HEK293T (cell line): Measurements from ENCODE around the gene TCIRG1.

Experiments used
- CTCF ChIA-PET: fragments of 350-600 bp; formaldehyde crosslinking; extraction: SDS; loops from one replicate; lab custom pipeline; 2021; ENCODE audit warnings: antibody characterized with exemption, inconsistent platforms; lab: Yijun Ruan, JAX
- POLR2A ChIA-PET: fragments of 350-600 bp; formaldehyde crosslinking; extraction: SDS; loops from one replicate; lab custom pipeline; 2020; ENCODE audit warnings: antibody characterized with exemption, inconsistent platforms; lab: Yijun Ruan, JAX
- DNase-seq: peaks from one replicate; pipeline ENCODE4 v3.0.0; 2012; ENCODE audit warnings: mixed read lengths; ENCODE audit errors: extremely low spot score
- ARNT ChIP-seq: fragments of 450-650 bp; IDR thresholded peaks from 2 replicates; pipeline ENCODE4 v1.6.1; 2017; ENCODE audit warnings: mild to moderate bottlenecking
- BHLHE40 ChIP-seq: fragments of 450-650 bp; IDR thresholded peaks from 2 replicates; pipeline ENCODE4 v1.6.1; 2016; ENCODE audit warnings: mild to moderate bottlenecking, moderate library complexity, borderline replicate concordance
- CTBP1 ChIP-seq: fragments of 450-650 bp; IDR thresholded peaks from 2 replicates; pipeline ENCODE4 v1.6.1; 2016; ENCODE audit warnings: borderline replicate concordance
- ELF4 ChIP-seq: fragments of 450-650 bp; IDR thresholded peaks from 2 replicates; pipeline ENCODE4 v1.6.1; 2017; ENCODE audit warnings: antibody characterized with exemption
- FOXA1 ChIP-seq: fragments of 450-650 bp; IDR thresholded peaks from 2 replicates; pipeline ENCODE4 v1.6.1; 2016; ENCODE audit warnings: mild to moderate bottlenecking
- FOXK2 ChIP-seq: fragments of 450-650 bp; IDR thresholded peaks from 2 replicates; pipeline ENCODE4 v1.6.1; 2016; ENCODE audit warnings: mild to moderate bottlenecking
- FOXM1 ChIP-seq: fragments of 450-650 bp; IDR thresholded peaks from 2 replicates; pipeline ENCODE4 v1.6.1; 2017; ENCODE audit warnings: mild to moderate bottlenecking, borderline replicate concordance
- HDGF ChIP-seq: fragments of 450-650 bp; IDR thresholded peaks from 2 replicates; pipeline ENCODE4 v1.6.1; 2017; ENCODE audit warnings: antibody characterized with exemption, borderline replicate concordance
- L3MBTL2 ChIP-seq: fragments of 450-650 bp; conservative IDR thresholded peaks from 2 replicates; pipeline ENCODE4 v1.6.1; 2016; ENCODE audit warnings: mild to moderate bottlenecking
- LEF1 ChIP-seq: fragments of 450-650 bp; IDR thresholded peaks from 2 replicates; pipeline ENCODE4 v1.6.1; 2017; ENCODE audit warnings: mild to moderate bottlenecking, borderline replicate concordance
- NFRKB ChIP-seq: fragments of 450-650 bp; IDR thresholded peaks from 2 replicates; pipeline ENCODE4 v1.6.1; 2016; ENCODE audit warnings: mild to moderate bottlenecking, moderate library complexity
- PKNOX1 ChIP-seq: fragments of 450-650 bp; IDR thresholded peaks from 2 replicates; pipeline ENCODE4 v1.6.1; 2016
- SP1 ChIP-seq: fragments of 450-650 bp; IDR thresholded peaks from 2 replicates; pipeline ENCODE4 v1.6.1; 2017
- SUZ12 ChIP-seq: fragments of 450-650 bp; IDR thresholded peaks from 2 replicates; pipeline ENCODE4 v1.6.1; 2016; ENCODE audit warnings: mild to moderate bottlenecking
- TARDBP ChIP-seq: fragments of 450-650 bp; IDR thresholded peaks from 2 replicates; pipeline ENCODE4 v1.6.1; 2016
- ZNF384 ChIP-seq: fragments of 450-650 bp; IDR thresholded peaks from 2 replicates; pipeline ENCODE4 v1.6.1; 2016

The TCIRG1 gene

GRCh38 chr11:68051191-68052136, 12.6 kb downstream of the TCIRG1 start:
- ChIA-PET CTCF (no interaction called here), POLR2A (no interaction called here)
- TF ChIP-seq PKNOX1 = no peak
- DNase-seq = no peak

DNA sequence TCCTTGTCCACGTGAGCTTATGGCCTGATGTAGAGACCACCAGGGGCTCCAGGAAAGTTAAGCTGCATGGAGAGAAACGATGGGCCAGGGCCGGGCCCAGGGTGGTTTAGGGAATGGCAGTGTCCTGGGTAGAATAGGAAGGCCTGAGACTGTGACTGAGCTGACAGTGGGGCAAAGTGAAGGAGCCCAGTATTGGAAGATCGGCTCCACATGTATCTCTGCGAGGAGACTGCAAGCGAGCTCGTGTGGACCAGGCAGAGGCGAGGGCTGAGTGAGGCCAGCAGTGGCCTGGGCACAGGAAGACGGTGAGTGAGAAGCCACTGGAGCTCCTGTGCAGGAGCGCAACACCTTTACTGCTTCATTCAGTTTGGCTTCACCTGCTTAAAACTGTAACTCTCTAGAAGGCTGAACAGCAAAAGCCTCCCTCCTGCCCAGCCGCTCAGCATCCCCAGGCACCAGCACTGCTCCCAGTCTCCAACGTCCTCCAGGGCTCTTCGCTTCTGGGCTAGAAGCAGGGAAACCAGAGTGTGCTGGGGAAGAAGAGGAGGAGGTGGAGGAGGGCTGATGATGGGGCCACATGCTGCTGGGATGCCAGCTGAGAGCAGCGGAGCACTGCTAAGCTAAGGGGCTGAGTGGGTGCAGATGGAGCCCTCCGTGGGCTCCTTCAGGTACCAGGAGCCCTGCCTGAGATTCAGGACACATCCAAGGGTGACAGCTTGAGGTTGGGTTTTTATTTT, 13.5 kb downstream of the TCIRG1 start:
- CTCF ChIA-PET = no interaction called here
- no peak for TF ChIP-seq L3MBTL2
- TF ChIP-seq TARDBP = no peak
- no peak for DNase-seq
- POLR2A ChIA-PET = interaction anchor here (1.4 to 1.5 kb wide), 2 partner anchors 9 to 15 kb away, joined by 4 to 5 read pairs; no protein-coding TSS in a partner anchor

DNA sequence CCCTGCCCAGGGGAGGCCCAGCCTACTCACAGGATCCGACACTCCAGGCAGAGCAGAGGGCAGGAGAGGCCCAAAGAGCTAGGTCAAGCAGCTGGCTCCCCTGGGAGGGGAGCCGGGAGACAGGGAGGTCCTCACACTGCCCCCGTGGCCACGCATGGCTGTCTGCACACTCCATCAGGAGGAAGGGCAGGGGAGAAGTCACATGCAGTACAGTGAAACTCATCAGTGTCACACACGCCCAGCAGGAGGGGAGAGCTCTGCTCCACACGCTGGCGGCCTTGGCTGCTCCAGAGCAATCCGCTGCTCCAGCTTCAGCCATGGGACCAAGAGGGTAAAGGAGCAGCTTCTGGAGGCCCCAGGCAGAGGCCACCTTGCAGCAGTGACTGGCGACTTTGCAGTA, 14.3 kb downstream of the TCIRG1 start:
- DNase-seq = no peak
- ChIA-PET POLR2A (interaction anchor here (1.4 to 1.5 kb wide), 2 partner anchors 10 to 15 kb away, joined by 4 to 5 read pairs; no protein-coding TSS in a partner anchor), CTCF (no interaction called here)
- no peak for TF ChIP-seq ELF4
- TF ChIP-seq ARNT = no peak
- no peak for TF ChIP-seq NFRKB
- no peak for TF ChIP-seq FOXA1
- no peak for TF ChIP-seq FOXK2
- TF ChIP-seq SP1 = no peak
- no peak for TF ChIP-seq LEF1
- no peak for TF ChIP-seq TARDBP
- TF ChIP-seq FOXM1 = no peak
- TF ChIP-seq L3MBTL2 = no peak
- TF ChIP-seq BHLHE40 = no peak
- TF ChIP-seq CTBP1 = no peak
- TF ChIP-seq PKNOX1 = no peak
- TF ChIP-seq ZNF384 = no peak
- TF ChIP-seq HDGF = no peak
- TF ChIP-seq SUZ12 = no peak

GRCh38 chr11:68053981-68054812, 15.4 kb downstream of the TCIRG1 start:
- ChIA-PET CTCF (no interaction called here), POLR2A (interaction anchor here (0.6 kb wide), 1 partner anchor 242 kb away, joined by 3 read pairs; no protein-coding TSS in a partner anchor)
- no peak for DNase-seq
- TF ChIP-seq FOXK2 (no peak), FOXA1 (no peak), SUZ12 (no peak), ZNF384 (no peak), SP1 (no peak), HDGF (no peak), NFRKB (no peak), ARNT (no peak), L3MBTL2 (no peak)

DNA sequence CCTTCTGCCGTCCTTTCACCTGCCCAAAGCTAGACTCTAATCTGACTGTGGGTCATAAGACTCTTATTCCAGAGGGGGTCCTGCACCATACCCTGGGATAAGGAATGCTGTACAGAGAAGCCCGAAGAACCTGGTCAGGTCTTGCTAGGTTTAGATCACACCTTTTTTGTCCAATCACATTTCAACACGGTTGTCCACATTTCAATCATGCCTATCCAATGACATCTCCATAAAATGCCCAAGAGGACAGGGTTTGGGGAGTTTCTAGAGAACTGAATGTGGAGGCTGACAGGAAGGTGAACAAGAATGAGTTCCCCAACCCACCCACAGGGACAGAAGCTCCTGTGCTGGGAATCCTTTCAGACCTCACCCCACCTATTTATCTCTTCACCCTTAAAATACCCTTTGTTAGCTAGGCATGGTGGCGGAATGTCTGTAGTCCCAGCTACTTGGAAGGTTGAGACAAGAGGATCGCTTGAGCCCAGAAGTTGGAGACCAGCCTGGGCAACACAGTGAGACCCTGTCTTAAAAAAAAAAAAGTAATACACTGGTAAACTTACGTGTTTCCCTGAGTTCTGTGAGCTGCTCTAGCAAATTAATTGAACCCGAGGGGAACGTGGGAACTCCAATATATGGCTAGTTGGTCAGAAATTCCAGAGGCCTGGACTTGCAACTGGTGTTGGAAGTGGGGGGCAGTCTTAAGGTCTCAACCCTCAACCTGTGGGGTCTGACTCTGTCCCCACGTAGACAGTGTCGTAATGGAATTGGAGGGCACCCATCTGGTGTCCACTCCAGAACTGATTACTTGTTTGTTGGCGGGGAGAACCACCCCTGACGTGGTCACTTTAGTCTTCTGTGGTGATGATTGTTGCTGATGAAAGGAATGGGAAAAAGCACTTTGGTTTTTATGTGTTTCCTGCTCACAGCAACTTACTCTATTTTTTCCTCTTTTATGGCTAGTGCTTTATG, 17.8 kb downstream of the TCIRG1 start:
- ChIA-PET POLR2A (no interaction called here), CTCF (interaction anchor here (0.7 kb wide), 1 partner anchor 151 kb away, joined by 3 read pairs; no protein-coding TSS in a partner anchor)
- no peak for DNase-seq
- TF ChIP-seq SP1 (no peak), ZNF384 (no peak), BHLHE40 (no peak), HDGF (no peak), LEF1 (no peak), PKNOX1 (no peak), ARNT (no peak), L3MBTL2 (no peak), NFRKB (no peak), ELF4 (no peak), FOXM1 (no peak), SUZ12 (no peak), FOXK2 (no peak), TARDBP (no peak), FOXA1 (no peak), CTBP1 (no peak)
